Tibial artery (tissue), 4 donors: ENCODE results near the gene SLC47A1.
A peak's percentile ranks its signal among the peaks of the same experiment; 100 is the strongest.

Experiments used
- DNase-seq, 2 donors: peaks; one replicate each; pipeline ENCODE4 v3.0.0-alpha.2; 2019
- H3K27ac ChIP-seq, 2 donors: fragments of 200-600 bp; sonication (generic) in 1 of 2; 1 replicate in 1 of 2; 2 replicates in 1 of 2; pipeline ENCODE4 v1.5.1; 2018 to 2019; ENCODE audit warnings: mild to moderate bottlenecking in 1 of 2
- H3K27me3 ChIP-seq, 2 donors: fragments of 200-600 bp; sonication (generic) in 1 of 2; one replicate each; pipeline versions ENCODE4 v1.5.1 to v1.6.0; 2016 to 2019
- H3K36me3 ChIP-seq, 3 donors: fragments of 200-600 bp; sonication (generic) in 2 of 3; one replicate each; pipeline ENCODE4 v1.5.1; 2016 to 2019; ENCODE audit warnings: mild to moderate bottlenecking in 2 of 3
- H3K4me1 ChIP-seq, 4 donors: fragments of 200-600 bp; sonication (generic) in 2 of 4; 1 replicate in 3 of 4; 2 replicates in 1 of 4; pipeline ENCODE4 v1.5.1; 2016 to 2019
- H3K4me3 ChIP-seq, 2 donors: fragments of 200-600 bp; sonication (generic) in 1 of 2; 1 replicate in 1 of 2; 2 replicates in 1 of 2; pipeline ENCODE4 v1.5.1; 2018 to 2019; ENCODE audit warnings: mild to moderate bottlenecking in 2 of 2
- H3K9me3 ChIP-seq, 3 donors: fragments of 200-600 bp; sonication (generic) in 1 of 3; one replicate each; pipeline ENCODE4 v1.5.1; 2016 to 2019
- intact Hi-C: fragments of 100-400 bp; cut with DNase I; formaldehyde crosslinking; loops from one replicate; pipeline ENCODE4 v1.15.0; 2023; ENCODE audit warnings: low total_unique reads
- TF ChIP-seq, protein P1 (sequence below), 2 experiments: fragments of 200-600 bp in 1 of 2; fragments of 450-650 bp in 1 of 2; IDR thresholded peaks; one replicate each; pipeline ENCODE4 v1.5.1; 2017 to 2019; ENCODE audit warnings: antibody characterized with exemption in 2 of 2, mild to moderate bottlenecking in 1 of 2, moderate library complexity in 1 of 2

Gene SLC47A1

DNA sequence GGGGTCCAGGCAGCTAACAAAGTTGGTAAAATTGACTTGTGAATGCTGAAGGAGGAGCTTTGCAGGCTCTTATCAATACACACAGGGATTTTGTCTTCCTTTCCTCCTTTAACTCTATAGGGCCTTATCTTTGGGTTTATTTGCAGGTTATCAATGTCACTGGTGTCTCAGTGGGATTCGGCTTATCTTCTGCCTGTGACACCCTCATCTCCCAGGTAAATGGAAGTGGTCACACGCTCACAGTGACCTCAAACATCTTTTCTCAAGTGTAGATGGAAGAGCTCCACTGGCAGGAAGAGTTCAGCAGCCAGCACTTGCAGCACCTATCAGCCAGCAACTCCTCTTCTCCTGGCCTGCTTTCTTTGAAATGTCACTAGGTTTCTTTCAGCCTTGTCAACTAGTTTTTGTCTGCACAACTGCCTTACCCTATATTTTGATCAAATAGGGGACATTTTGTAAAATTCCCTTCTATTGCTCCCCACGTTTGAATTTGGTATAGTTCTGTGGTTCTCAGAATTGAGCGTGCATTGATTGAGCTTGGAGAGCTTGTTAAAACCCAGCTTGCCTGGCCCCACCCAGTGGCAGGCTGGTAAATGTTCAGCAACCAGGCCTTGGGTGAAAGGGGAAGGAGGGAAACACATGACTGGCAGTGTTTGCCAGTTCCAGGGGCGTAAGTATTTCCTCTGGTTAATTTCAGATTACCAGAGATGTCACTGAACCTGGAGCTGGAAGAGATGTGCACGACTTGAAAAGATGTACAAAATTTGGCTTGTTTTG lies 12.8 kb downstream of the SLC47A1 start:
- peaks cover 0 to 20% (median 8%) of the 10 kb centered on the region in 4 donors for H3K4me1 ChIP-seq
- DNase-seq, result peak; percentile 72 to 77
- H3K9me3 ChIP-seq, result no peaks in the 10 kb centered on the region
- H3K27ac ChIP-seq, result peak overlapping the region; percentile 29 to 37
- TF ChIP-seq, protein P1, sequence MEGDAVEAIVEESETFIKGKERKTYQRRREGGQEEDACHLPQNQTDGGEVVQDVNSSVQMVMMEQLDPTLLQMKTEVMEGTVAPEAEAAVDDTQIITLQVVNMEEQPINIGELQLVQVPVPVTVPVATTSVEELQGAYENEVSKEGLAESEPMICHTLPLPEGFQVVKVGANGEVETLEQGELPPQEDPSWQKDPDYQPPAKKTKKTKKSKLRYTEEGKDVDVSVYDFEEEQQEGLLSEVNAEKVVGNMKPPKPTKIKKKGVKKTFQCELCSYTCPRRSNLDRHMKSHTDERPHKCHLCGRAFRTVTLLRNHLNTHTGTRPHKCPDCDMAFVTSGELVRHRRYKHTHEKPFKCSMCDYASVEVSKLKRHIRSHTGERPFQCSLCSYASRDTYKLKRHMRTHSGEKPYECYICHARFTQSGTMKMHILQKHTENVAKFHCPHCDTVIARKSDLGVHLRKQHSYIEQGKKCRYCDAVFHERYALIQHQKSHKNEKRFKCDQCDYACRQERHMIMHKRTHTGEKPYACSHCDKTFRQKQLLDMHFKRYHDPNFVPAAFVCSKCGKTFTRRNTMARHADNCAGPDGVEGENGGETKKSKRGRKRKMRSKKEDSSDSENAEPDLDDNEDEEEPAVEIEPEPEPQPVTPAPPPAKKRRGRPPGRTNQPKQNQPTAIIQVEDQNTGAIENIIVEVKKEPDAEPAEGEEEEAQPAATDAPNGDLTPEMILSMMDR (IDR thresholded peaks at IDR 0.05), result peak; percentile 33 to 38
- intact Hi-C loops, result no loop called here
- H3K27me3 ChIP-seq, result no peaks in the 10 kb centered on the region
- no peak overlapping the region for H3K4me3 ChIP-seq
- H3K36me3 ChIP-seq, result no peaks in the 10 kb centered on the region

DNA sequence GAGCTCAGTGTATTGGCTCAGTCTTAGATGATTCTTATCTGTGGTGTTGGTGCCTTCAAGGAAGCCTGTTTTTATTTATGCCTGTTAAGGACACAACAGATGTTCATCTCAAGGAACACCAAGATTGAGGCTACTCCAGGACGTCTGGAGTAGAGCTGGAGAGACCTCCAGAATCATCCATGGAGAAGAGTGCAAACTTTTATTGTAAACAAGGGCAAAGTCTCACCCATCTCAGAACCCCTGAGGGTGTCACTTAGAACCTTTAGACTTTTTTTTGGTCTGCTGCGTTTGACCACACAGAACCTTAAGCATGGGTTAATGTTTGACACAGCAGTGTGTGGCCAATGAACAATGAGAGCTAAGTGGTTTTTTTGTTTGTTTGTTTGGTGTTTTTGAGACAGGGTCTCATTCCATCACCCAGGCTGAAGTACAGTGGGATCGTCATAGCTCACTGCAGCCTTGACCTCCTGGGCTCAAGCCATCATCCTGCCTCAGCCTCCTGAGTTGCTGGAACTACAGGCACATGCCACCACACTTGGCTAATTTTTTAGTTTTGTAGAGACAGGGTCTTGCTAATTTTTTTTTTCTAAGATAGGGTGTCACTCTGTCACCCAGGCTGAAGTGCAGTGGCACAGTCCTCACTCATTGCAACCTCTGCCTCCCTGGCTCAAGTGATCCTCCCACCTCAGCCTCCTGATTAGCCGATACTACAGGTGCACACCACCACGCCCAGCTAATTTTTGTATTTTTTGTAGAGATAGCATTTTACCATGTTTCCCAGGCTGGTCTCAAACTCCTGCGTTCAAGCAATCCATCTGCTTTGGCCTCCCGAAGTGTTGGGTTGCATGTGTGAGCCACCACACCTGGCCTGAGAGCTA lies 16.3 kb downstream of the SLC47A1 start:
- Histone ChIP-seq H3K9me3 (no peaks in the 10 kb centered on the region), H3K27ac (peak overlapping the region in 1 of 2 donors; percentile 76), H3K36me3 (no peaks in the 10 kb centered on the region), H3K4me1 (peaks cover 0 to 55% (median 26%) of the 10 kb centered on the region in 4 donors), H3K27me3 (no peaks in the 10 kb centered on the region), H3K4me3 (no peak overlapping the region)
- intact Hi-C loops, result no loop called here
- DNase-seq, result no peak
- TF ChIP-seq, protein P1 (IDR thresholded peaks at IDR 0.05), result no peak

DNA sequence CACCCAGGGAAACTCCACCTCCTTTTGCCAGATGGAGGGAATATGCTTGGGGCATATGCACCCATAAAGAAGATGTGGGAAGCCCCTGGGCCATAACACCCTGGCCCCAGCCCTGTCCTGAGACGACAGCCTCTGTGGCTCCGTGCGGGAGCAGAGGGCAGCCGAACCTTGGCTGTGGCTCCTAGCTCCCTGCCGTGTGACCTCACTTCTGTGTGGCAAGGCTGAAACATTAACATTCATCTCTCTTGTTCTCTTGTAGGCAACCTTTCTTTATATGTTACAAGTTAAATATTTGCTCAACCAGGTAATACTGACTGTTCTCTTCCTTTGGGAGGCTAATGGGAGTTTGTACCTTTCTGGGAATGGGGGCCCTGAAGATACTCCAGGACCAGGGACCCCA lies 17.5 kb downstream of the SLC47A1 start:
- Histone ChIP-seq H3K9me3 (no peaks in the 10 kb centered on the region), H3K4me1 (peaks cover 0 to 53% (median 27%) of the 10 kb centered on the region in 4 donors), H3K27ac (peak overlapping the region; percentile 67 to 76), H3K27me3 (no peaks in the 10 kb centered on the region), H3K36me3 (no peaks in the 10 kb centered on the region), H3K4me3 (no peak overlapping the region)
- TF ChIP-seq, protein P1 (IDR thresholded peaks at IDR 0.05), result no peak
- no peak for DNase-seq
- intact Hi-C loops, result no loop called here

DNA sequence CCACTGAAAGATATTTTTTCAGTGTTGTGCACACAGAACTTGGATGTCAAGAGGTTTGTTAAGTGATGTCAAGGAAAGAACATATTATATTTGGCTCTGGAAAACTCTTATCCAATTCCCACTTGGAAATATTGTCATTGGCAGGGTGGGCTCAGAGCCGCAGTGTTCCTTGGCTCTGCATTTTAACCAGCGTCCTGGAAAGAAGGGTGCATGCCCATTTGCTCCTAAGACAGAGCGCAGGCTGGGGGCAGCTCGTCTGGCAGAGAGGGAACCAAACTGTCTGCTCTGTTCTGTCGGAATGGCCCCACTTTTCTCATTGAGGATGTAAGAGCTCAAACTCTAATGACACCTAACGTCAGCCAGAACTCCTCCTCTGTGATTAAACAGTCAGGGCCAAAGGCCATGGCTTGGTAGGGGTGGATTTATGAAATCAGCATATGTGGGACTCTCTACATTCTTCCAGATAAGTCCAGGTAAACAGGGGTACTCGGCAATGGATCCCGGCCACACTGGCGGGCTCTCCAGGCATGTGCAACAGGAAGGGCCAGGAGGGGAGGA lies 18.0 kb downstream of the SLC47A1 start:
- Histone ChIP-seq H3K9me3 (no peaks in the 10 kb centered on the region), H3K27ac (peak overlapping the region; percentile 67 to 76), H3K36me3 (no peaks in the 10 kb centered on the region), H3K4me1 (peaks cover 0 to 48% (median 27%) of the 10 kb centered on the region in 4 donors), H3K27me3 (no peaks in the 10 kb centered on the region), H3K4me3 (no peak overlapping the region)
- intact Hi-C loops, result no loop called here
- TF ChIP-seq, protein P1 (IDR thresholded peaks at IDR 0.05), result no peak
- DNase-seq, result peak in 1 of 2 donors; percentile 86

DNA sequence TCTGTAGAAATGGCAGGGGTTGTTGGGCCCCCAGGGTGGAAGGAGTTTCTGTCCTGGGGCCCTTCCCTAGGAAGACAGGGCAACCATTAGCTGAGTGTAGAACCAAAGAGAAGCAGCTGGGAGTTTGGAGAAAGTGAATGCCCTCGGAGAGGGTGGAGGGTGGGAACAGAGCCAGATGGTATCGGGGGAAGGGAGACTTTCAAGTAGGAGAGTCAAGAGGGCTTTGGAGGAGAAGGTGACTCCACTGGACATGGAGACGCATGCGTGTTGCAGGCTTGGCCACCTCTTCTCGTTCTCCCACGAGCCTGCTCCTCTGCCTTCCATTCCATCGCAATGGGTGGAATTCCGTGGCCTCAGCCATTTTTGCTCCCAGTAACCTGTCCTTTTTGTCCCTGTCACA lies 19.4 kb downstream of the SLC47A1 start:
- Histone ChIP-seq H3K4me3 (no peak overlapping the region), H3K9me3 (no peaks in the 10 kb centered on the region), H3K4me1 (peaks cover 0 to 45% (median 27%) of the 10 kb centered on the region in 4 donors), H3K27ac (peak overlapping the region; percentile 80), H3K36me3 (no peaks in the 10 kb centered on the region), H3K27me3 (no peaks in the 10 kb centered on the region)
- TF ChIP-seq, protein P1 (IDR thresholded peaks at IDR 0.05), result no peak
- DNase-seq, result no peak
- intact Hi-C loops, result no loop called here
